Measurements from ENCODE around the gene GAD1.

GRCh38 chr2:170815746-170816503, 762 bp upstream of the GAD1 start:
- no peak for TF ChIP-seq EZH2phosphoT487 (IDR thresholded peaks at IDR 0.05; ENCODE audit: low read length)
- TF ChIP-seq EZH2 (optimal IDR thresholded peaks at IDR 0.05; ENCODE audit: low read depth, low read length): no peak

All from MM.1S (cell line).